M059J (cell line): ENCODE data around the gene SMARCA1. TPM values are rescaled to one million over a fixed set of nuclear protein-coding genes. Genes with fewer than 3 reads are reported as not detected.

Source experiments
- DNase-seq: peaks from one replicate; pipeline ENCODE4 v3.0.0-alpha.2; 2012; ENCODE audit warnings: low read depth
- total RNA-seq: library from RNA; depleted of rRNA; stranded (reverse); fragments of >200 nt; shearing (Covaris generic); gene quantifications from 2 replicates; pipeline ENCODE4 v1.2.3, GENCODE V29; 2014; rRNA removed

Gene SMARCA1
- total RNA-seq, 1 experiment from 2014 or later = 142 TPM

GRCh38 chrX:129461801-129462456 is 61.4 kb downstream of the SMARCA1 start:
- no peak for DNase-seq

GRCh38 chrX:129452523-129452922 is 70.8 kb downstream of the SMARCA1 start:
- no peak for DNase-seq

- DNase-seq = no peak
These were observed 73.2 kb downstream of the SMARCA1 start for GRCh38 chrX:129450123-129450522.

- DNase-seq = no peak
These were observed 74.1 kb downstream of the SMARCA1 start for GRCh38 chrX:129449148-129449547.

GRCh38 chrX:129445436-129445835 is 77.9 kb downstream of the SMARCA1 start:
- no peak for DNase-seq

- no peak for DNase-seq
These were observed 89.3 kb downstream of the SMARCA1 start for GRCh38 chrX:129433945-129434344.

GRCh38 chrX:129433461-129433860 is 89.8 kb downstream of the SMARCA1 start:
- no peak for DNase-seq

GRCh38 chrX:129427267-129427666 is 96.0 kb downstream of the SMARCA1 start:
- DNase-seq = no peak

GRCh38 chrX:129423191-129423590 is 100.1 kb downstream of the SMARCA1 start:
- DNase-seq = no peak

- DNase-seq = no peak
These were observed 118.7 kb downstream of the SMARCA1 start for GRCh38 chrX:129404670-129405008.

GRCh38 chrX:129403974-129404669 is 119.2 kb downstream of the SMARCA1 start:
- DNase-seq = no peak

Other genes starting within 250 kb of the SMARCA1 start
- 31.8 and 44.7 TPM in 2 replicates for gene OCRL, start 16.8 kb upstream of the SMARCA1 start, total RNA-seq
- gene APLN, start 131.5 kb upstream of the SMARCA1 start, total RNA-seq = 1.9 and 2.1 TPM in 2 replicates
- not detected in 2 replicates for gene XPNPEP2, start 215.5 kb upstream of the SMARCA1 start, total RNA-seq